Activated T-cell treated with anti-CD3 and anti-CD28 coated beads for 24 hours (primary cell): ENCODE measurements around the gene KIF26A.

Experiments
- DNase-seq: peaks from one replicate; pipeline ENCODE4 v3.0.0-alpha.2; 2020; ENCODE audit warnings: low read depth

Gene KIF26A

GRCh38 chr14:104177411-104177810 is 39.0 kb downstream of the KIF26A start:
- no peak for DNase-seq

GRCh38 chr14:104178279-104178678 is 39.9 kb downstream of the KIF26A start:
- no peak for DNase-seq

DNA sequence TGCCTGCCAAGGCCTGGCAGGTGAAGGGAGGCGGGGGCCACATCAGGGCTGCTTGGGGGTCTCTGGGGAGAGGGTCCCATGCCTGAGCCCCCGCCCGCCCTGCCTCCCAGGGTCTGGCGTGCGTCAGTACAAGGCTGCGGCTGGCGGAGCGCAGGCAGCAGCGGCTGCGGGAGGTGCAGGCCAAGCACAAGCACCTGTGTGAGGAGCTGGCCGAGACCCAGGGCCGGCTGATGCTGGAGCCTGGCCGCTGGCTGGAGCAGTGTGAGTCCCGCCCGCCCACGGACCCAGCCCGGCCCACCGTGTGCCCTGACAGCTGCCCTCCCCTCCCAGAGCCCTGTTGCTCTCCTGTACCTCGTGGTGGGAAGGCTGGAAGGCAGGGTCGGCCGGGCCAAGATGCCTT is 40.7 kb downstream of the KIF26A start:
- no peak for DNase-seq

GRCh38 chr14:104179564-104180129 is 41.3 kb downstream of the KIF26A start:
- no peak for DNase-seq

GRCh38 chr14:104180561-104181165 is 42.3 kb downstream of the KIF26A start:
- DNase-seq, result no peak

DNA sequence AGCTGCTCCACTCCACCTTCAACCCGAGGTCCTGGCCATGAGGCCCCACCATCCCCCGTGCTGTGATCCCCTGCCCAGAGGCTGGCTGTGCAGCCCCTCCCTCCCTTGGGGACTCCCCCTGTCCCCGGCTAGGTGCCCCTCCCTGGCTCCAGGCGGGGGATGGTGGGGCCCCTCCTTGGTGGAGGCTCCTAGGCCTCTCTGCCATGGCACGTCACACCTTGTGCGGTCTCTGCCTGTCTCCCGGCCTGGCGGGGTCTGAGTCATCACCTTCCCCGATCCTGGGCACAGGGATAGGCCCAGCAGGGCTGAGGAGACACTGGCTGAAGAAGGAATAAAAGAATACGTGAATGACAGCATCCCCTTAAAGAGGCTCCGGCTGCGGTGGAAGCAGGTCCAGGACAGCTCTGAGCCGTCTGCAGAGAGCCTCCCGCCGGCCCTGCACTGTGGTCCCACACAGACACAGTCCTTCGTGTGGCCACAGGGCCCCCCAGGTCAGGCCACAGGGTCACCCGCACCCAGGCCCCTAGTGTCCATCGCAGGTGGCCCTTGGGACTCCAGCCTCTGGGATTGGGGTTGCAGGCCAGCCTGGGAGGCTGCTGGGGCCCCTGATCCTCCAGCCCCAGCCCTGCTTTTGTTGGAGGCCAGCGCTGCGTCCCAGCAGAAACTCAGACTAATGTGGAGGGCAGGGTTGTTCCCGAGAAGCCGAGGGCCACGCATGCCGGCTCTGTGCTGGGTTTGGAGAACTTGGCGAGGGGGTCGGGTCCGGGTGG is 43.6 kb downstream of the KIF26A start:
- no peak for DNase-seq

DNA sequence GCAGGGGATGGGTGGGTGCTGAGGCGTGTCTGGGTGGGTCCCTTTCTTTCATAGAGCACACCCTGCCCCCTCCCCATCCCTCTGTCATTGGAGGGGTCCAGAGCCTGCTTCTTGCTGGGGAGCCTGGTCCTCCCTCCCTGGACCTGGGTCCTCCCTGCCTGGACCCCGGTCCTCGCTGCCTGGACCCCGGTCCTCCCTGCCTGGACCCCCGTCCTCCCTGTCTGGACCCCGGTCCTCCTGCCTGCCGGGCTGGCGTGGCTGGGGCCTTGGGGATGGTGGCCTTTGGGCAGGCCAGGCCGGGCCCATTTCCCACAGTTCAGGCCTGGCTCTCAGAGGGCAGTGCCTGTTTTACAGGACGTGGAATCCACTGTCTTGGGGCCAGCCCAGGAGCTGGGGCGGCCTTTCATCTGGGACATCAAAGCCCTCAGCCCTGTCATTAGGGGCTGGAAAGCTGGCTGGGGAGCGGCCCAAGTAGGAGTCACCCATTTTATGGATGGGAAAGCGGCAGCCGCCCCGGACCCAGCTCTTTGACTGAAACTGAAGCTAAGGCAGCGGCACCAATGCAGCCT is 44.6 kb downstream of the KIF26A start:
- DNase-seq, result no peak

DNA sequence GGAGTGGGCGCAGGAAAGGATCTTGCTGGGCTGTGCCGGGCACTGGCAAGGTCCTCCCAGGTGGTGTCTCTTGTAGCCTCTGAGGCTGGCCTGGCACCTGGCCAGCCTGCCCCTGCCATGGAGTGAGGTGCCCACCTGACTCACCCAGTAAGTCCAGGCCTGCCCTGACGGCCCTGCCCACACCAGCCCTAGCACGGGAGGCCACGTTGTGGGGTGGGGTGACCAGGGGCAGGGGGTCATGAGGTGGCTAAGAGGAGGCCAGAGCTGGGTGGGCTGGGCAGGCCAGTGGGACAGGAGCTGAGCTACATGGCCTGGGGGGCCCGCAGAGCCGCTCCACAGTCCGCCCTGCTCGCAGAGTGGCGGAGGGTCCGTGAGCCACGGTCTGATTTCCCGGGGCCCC is 45.4 kb downstream of the KIF26A start:
- DNase-seq, result no peak

- DNase-seq, result no peak
These were observed 46.1 kb downstream of the KIF26A start for GRCh38 chr14:104184506-104184905.

GRCh38 chr14:104184911-104185499 is 46.6 kb downstream of the KIF26A start:
- DNase-seq, result no peak

- no peak for DNase-seq
These were observed 47.6 kb downstream of the KIF26A start for GRCh38 chr14:104185916-104186495.

DNA sequence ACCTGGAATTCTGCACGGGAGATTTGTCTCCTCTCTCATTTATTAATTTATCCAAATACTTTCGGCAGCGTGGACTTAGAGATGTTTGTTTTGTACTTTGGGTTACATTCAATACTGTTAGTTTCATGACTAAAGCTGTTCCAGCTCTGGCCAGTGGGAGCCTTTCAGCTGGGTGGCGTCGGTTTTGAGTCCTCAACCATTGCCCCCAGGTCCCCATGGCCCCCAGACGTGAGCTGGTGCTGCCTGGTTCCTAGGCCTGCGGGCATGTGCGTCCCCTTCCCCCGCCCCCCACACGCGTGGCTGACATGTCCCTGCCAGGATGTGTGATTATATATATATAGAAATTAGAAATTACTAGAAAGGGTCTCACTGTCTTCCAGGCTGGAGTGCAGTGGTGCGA is 48.2 kb downstream of the KIF26A start:
- DNase-seq, result no peak

DNA sequence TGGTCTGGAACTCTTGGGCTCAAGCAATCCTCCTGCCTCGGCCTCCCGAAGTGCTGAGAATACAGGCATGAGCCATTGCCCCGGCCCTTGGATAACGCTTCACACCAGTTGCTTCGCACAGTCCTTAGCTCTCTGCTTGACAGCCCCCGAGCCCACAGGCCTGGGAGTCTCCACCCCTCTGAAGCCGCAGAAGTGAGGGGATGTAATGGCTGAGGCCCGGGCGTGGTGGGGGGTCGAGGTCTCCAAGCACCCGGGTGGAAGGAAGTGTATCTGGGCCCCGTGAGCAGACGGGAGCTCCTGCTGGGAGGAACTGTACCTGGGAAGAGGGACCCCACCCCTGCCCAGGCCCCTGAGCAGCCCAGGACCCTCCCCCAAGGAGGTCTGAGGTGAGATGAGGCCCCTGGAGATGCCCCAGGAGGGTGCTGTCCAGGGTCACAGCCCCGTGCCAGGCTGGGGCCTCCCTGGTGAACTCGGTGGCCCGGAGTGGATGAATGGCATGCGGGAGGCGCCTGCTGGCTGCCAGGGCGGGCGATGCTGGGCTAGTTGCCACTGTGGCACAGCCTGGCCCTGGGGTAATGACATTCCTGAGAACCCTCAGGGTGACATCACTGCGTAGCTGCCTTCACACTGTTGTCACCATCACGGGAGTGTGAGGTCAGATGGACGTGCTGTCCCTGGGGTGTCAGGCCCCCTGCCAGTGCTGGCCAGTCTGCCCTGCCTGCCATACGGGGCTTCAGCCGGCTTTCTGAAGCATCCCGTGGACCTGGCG is 48.9 kb downstream of the KIF26A start:
- no peak for DNase-seq

DNA sequence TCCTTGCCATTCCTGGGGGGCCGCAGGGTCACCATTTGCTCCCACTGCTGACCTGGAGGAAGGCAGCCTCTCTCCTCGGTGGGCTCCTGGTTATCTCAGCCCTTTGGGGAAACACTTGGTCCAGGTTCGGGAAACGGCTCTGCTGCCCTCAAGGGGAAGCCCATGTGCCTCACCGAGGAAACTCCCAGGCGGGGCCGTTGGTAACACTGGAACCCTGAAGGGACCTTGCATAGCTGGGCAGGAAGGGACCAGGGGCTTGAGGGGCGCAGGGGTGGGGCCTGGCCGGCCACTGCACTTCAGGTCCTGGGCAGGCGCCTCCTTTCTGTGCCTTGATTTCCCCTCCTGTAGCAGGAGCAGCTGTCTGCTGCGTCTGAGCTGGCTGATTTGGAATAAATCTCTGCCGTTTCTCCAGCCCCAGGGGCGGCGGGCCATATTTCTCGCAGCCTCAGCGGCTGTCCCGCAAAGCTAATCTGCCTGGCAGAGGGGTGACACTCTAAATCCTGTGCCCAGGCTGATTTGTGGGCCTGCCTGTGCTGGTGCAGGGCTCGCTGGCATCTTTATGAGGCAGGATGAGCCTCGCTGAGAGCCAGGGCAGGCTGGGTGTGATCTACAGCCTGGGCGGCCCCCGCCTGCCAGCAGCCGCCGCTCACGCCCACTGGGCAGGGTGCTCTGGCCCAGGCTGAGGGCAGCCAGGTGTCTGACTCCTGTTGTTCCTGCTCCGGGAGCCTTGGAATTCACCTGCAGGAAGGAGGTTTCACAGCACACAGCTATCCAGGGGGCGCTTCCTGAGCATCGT is 49.7 kb downstream of the KIF26A start:
- no peak for DNase-seq

GRCh38 chr14:104188727-104189400 is 50.5 kb downstream of the KIF26A start:
- no peak for DNase-seq

DNA sequence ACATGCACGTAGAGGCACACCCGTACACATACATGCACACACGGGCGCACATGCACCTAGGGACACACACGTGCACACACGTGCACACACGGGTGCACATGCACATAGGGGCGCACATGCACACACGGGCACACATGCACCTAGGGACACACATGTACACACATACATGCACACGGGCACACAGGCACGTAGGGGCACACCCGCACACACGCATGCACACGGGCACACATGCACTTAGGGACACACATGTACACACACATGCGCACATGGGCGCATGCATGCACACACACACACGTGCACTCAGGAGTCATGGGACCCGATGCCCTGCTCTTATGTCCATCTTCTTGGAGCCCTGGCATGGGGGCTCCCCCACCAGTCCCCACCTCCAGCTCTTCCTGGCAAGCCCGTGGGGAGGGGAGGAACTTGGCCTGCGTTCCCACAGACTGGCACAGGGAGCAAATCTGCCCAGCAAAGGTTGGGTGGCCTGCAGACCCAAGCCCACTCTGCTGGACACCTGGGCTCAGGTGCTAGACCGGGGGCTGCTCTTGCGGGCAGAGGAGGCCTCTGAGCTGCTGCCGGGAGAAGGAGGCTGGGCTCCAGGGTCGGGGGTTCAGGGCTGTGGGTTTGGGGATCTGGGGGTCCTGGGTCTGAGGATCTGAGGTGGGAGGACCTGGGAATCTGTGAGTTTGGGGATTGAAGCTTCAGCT is 51.4 kb downstream of the KIF26A start:
- no peak for DNase-seq

DNA sequence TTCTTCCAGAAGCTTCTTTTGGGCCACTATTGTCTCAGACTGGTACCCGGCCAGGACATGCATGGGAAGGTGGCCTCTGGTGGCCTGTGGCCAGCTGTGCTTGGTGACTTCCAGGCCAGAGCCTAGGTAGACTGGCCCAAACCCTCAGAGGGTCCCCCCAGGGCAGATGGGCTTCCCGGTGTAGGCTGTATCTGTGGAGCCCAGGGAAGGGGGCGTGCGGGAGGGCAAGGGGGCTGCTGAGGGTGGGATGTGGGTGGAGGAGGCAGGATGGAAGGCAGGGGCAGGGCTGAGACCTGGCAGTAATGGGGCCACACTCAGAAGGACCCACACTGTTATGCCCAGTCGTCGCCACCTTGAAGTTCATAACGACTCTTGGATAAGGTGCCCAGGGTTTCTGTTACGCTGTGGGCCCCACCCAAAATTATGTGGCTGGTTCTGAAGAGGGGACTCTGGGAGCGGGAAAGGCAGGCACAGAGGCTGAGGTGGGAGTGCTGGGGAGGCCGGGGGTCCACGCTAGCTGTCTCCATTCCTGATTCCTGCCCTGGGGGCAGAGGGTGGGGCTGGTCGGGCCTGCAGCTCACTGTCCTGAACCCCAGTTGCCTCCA is 52.1 kb downstream of the KIF26A start:
- DNase-seq, result no peak

GRCh38 chr14:104191409-104191997 is 53.1 kb downstream of the KIF26A start:
- DNase-seq, result no peak
